Uterus (tissue), 2 donors: ENCODE measurements around the gene CFAP74.
A peak's percentile ranks its signal among the peaks of the same experiment; 100 is the strongest.

ENCODE experiments used
- POLR2A ChIP-seq, 2 donors: fragments of 450-650 bp; IDR thresholded peaks; one replicate each; pipeline ENCODE4 v1.6.1; 2016; ENCODE audit warnings: antibody characterized with exemption in 2 of 2, mild to moderate bottlenecking in 1 of 2, moderate library complexity in 1 of 2
- TF ChIP-seq, protein P1 (sequence below), 4 experiments: fragments of 200-600 bp in 2 of 4; fragments of 450-650 bp in 2 of 4; sonication (generic) in 2 of 4; IDR thresholded peaks; one replicate each; pipeline ENCODE4 v1.5.1; 2016 to 2019; ENCODE audit warnings: antibody characterized with exemption in 4 of 4, mild to moderate bottlenecking in 2 of 4, moderate library complexity in 1 of 4

- TF ChIP-seq, protein P1, sequence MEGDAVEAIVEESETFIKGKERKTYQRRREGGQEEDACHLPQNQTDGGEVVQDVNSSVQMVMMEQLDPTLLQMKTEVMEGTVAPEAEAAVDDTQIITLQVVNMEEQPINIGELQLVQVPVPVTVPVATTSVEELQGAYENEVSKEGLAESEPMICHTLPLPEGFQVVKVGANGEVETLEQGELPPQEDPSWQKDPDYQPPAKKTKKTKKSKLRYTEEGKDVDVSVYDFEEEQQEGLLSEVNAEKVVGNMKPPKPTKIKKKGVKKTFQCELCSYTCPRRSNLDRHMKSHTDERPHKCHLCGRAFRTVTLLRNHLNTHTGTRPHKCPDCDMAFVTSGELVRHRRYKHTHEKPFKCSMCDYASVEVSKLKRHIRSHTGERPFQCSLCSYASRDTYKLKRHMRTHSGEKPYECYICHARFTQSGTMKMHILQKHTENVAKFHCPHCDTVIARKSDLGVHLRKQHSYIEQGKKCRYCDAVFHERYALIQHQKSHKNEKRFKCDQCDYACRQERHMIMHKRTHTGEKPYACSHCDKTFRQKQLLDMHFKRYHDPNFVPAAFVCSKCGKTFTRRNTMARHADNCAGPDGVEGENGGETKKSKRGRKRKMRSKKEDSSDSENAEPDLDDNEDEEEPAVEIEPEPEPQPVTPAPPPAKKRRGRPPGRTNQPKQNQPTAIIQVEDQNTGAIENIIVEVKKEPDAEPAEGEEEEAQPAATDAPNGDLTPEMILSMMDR (IDR thresholded peaks at IDR 0.05), result peak; percentile 44 to 94 (median 82)
- TF ChIP-seq POLR2A (IDR thresholded peaks at IDR 0.05), result no peak
Measured at GRCh38 chr1:2044510-2045319, 41.1 kb upstream of the CFAP74 start.
